GM06990 (cell line): ENCODE data around the gene SORBS2.

Source experiments
- DNase-seq: peaks from one replicate; pipeline ENCODE4 v3.0.0-alpha.2; 2011; ENCODE audit not compliant: insufficient read length; ENCODE audit errors: extremely low read depth
- H3K27me3 ChIP-seq: replicated peaks from 2 replicates; pipeline ENCODE4 v1.6.0; 2011; ENCODE audit warnings: low read length; ENCODE audit not compliant: control insufficient read depth, insufficient read depth
- H3K36me3 ChIP-seq: 2 replicates; pipeline ENCODE4 v1.5.1; 2011; ENCODE audit warnings: low read length; ENCODE audit not compliant: control insufficient read depth, insufficient read depth
- H3K4me3 ChIP-seq: replicated peaks from 2 replicates; pipeline ENCODE4 v1.5.1; 2011; ENCODE audit warnings: low read depth, mild to moderate bottlenecking, control low read depth, low read length
- TF ChIP-seq, protein P1 (sequence below): IDR thresholded peaks from 2 replicates; pipeline ENCODE4 v1.5.1; 2011; ENCODE audit warnings: low read length, control low read depth, mild to moderate bottlenecking, inconsistent platforms; ENCODE audit not compliant: insufficient read depth, poor library complexity, severe bottlenecking

The SORBS2 gene

DNA sequence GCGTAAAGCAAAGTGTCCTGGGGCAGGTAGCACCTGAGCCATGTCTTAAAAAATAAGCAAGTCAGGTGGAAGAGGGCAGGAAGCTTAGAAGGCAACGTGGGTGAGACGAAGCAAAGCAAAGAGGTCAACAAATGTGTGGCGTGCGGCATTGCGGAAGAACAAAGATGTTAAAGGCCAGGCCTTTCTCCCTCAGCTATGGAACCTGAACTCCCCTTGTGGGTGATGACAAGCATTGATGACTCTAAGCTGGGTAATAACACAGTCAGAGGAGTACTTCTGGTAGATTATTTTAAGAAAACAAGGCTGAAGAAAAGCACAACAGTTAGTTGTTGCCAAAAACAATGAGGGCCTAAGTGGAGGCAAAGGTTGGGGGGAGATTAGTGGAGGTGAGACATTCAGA, 29.0 kb upstream of the SORBS2 start:
- TF ChIP-seq, protein P1, sequence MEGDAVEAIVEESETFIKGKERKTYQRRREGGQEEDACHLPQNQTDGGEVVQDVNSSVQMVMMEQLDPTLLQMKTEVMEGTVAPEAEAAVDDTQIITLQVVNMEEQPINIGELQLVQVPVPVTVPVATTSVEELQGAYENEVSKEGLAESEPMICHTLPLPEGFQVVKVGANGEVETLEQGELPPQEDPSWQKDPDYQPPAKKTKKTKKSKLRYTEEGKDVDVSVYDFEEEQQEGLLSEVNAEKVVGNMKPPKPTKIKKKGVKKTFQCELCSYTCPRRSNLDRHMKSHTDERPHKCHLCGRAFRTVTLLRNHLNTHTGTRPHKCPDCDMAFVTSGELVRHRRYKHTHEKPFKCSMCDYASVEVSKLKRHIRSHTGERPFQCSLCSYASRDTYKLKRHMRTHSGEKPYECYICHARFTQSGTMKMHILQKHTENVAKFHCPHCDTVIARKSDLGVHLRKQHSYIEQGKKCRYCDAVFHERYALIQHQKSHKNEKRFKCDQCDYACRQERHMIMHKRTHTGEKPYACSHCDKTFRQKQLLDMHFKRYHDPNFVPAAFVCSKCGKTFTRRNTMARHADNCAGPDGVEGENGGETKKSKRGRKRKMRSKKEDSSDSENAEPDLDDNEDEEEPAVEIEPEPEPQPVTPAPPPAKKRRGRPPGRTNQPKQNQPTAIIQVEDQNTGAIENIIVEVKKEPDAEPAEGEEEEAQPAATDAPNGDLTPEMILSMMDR = no peak
- no peak for DNase-seq
- H3K4me3 ChIP-seq = no peak overlapping the region
- no peaks in the 10 kb centered on the region for H3K36me3 ChIP-seq
- H3K27me3 ChIP-seq = no peaks in the 10 kb centered on the region; the same call in none of the 2 replicates

- Histone ChIP-seq H3K36me3 (no peaks in the 10 kb centered on the region), H3K27me3 (no peaks in the 10 kb centered on the region; the same call in none of the 2 replicates), H3K4me3 (no peak overlapping the region)
- TF ChIP-seq, protein P1 = no peak
- no peak for DNase-seq
Measured at GRCh38 chr4:185840201-185840600, 28.2 kb upstream of the SORBS2 start.

- DNase-seq = no peak
- H3K4me3 ChIP-seq = no peak overlapping the region
- TF ChIP-seq, protein P1 = no peak
- H3K27me3 ChIP-seq = no peaks in the 10 kb centered on the region; the same call in none of the 2 replicates
- no peaks in the 10 kb centered on the region for H3K36me3 ChIP-seq
Measured at GRCh38 chr4:185839770-185840169, 27.8 kb upstream of the SORBS2 start.

- H3K4me3 ChIP-seq = no peak overlapping the region
- TF ChIP-seq, protein P1 = no peak
Measured at GRCh38 chr4:185839194-185839712, 27.3 kb upstream of the SORBS2 start.

GRCh38 chr4:185838514-185839193, 26.7 kb upstream of the SORBS2 start:
- TF ChIP-seq, protein P1 = no peak
- no peaks in the 10 kb centered on the region for H3K36me3 ChIP-seq
- H3K4me3 ChIP-seq = no peak overlapping the region
- no peak for DNase-seq
- H3K27me3 ChIP-seq = no peaks in the 10 kb centered on the region; the same call in none of the 2 replicates

More at GRCh38 chr4:185839194-185839712, 27.3 kb upstream of the SORBS2 start:
- Histone ChIP-seq H3K27me3 (no peaks in the 10 kb centered on the region; the same call in none of the 2 replicates), H3K36me3 (no peaks in the 10 kb centered on the region)
- DNase-seq = no peak

GRCh38 chr4:185838104-185838452, 26.1 kb upstream of the SORBS2 start:
- TF ChIP-seq, protein P1 = no peak
- Histone ChIP-seq H3K27me3 (no peaks in the 10 kb centered on the region; the same call in none of the 2 replicates), H3K4me3 (no peak overlapping the region), H3K36me3 (no peaks in the 10 kb centered on the region)
- DNase-seq = no peak
